Activated T-helper 1 cell treated with anti-CD3 and anti-CD28 coated beads, Interleukin-12 subunit alpha, Interleukin-12 subunit beta, Interleukin-2, Interleukin-4 antibody, amounts not matched to agents 30 ng/mL and 10 ng/mL and 1 ng/mL, durations not matched to agents 14 hours and 24 hours and 36 hours (primary cell): ENCODE results near the gene GLIS1. TPM values are rescaled to one million over a fixed set of nuclear protein-coding genes. Genes with fewer than 3 reads are reported as not detected.

Experiments used
- DNase-seq: peaks from one replicate; pipeline ENCODE4 v3.0.0; 2021; ENCODE audit warnings: low spot score
- H3K27ac Mint-ChIP-seq: one replicate; pipeline ENCODE4 v1.8.0; 2021; ENCODE audit warnings: mild to moderate bottlenecking, mixed read lengths
- H3K27me3 Mint-ChIP-seq: one replicate; pipeline ENCODE4 v1.8.0; 2022; ENCODE audit warnings: mild to moderate bottlenecking, moderate library complexity, mixed read lengths; ENCODE audit not compliant: insufficient read depth
- H3K36me3 Mint-ChIP-seq: one replicate; pipeline ENCODE4 v1.8.0; 2021; ENCODE audit warnings: low read depth, mixed read lengths
- H3K4me1 Mint-ChIP-seq: one replicate; pipeline ENCODE4 v1.8.0; 2021; ENCODE audit warnings: low read depth, mixed read lengths
- H3K4me3 Mint-ChIP-seq: one replicate; pipeline ENCODE4 v1.8.0; 2021; ENCODE audit warnings: mild to moderate bottlenecking, moderate library complexity, mixed read lengths
- H3K9me3 Mint-ChIP-seq: one replicate; pipeline ENCODE4 v1.8.0; 2021; ENCODE audit warnings: mixed read lengths
- intact Hi-C: fragments of 100-400 bp; cut with micrococcal nuclease; formaldehyde crosslinking; loops from one replicate; pipeline ENCODE4 v1.15.1; 2024
- total RNA-seq: library from RNA; stranded (reverse); gene quantifications from 2 replicates; pipeline ENCODE4 v1.2.3, GENCODE V29; 2022

Gene GLIS1
- total RNA-seq, 1 donor from 2014 or later = 0.05 TPM

- no peak for DNase-seq
- no peaks in the 10 kb centered on the region for H3K36me3 Mint-ChIP-seq
Observed at GRCh38 chr1:53535846-53536245, 203.1 kb downstream of the GLIS1 start.

GRCh38 chr1:53535226-53535625, 203.7 kb downstream of the GLIS1 start:
- Mint-ChIP-seq H3K4me3 (no peak overlapping the region), H3K27ac (no peak overlapping the region), H3K36me3 (no peaks in the 10 kb centered on the region), H3K4me1 (no peaks in the 10 kb centered on the region), H3K9me3 (no peaks in the 10 kb centered on the region), H3K27me3 (peaks cover 5% of the 10 kb centered on the region)
- DNase-seq = no peak
- intact Hi-C loops = no loop called here

More at GRCh38 chr1:53535846-53536245, 203.1 kb downstream of the GLIS1 start:
- Mint-ChIP-seq H3K9me3 (no peaks in the 10 kb centered on the region), H3K27ac (no peak overlapping the region), H3K27me3 (peaks cover 5% of the 10 kb centered on the region), H3K4me3 (no peak overlapping the region), H3K4me1 (no peaks in the 10 kb centered on the region)
- intact Hi-C loops = no loop called here

- no peak overlapping the region for H3K27ac Mint-ChIP-seq
- H3K9me3 Mint-ChIP-seq = no peaks in the 10 kb centered on the region
- no peaks in the 10 kb centered on the region for H3K36me3 Mint-ChIP-seq
- H3K4me1 Mint-ChIP-seq = no peaks in the 10 kb centered on the region
- no peak overlapping the region for H3K4me3 Mint-ChIP-seq
- peaks cover 5% of the 10 kb centered on the region for H3K27me3 Mint-ChIP-seq
- DNase-seq = no peak
- intact Hi-C loops = no loop called here
Observed at GRCh38 chr1:53532912-53533311, 206.1 kb downstream of the GLIS1 start.

- Mint-ChIP-seq H3K36me3 (no peaks in the 10 kb centered on the region), H3K4me1 (no peaks in the 10 kb centered on the region), H3K4me3 (no peak overlapping the region), H3K27ac (no peak overlapping the region), H3K9me3 (no peaks in the 10 kb centered on the region), H3K27me3 (peaks cover 5% of the 10 kb centered on the region)
- DNase-seq = no peak
- intact Hi-C loops = no loop called here
Observed at GRCh38 chr1:53532377-53532776, 206.6 kb downstream of the GLIS1 start.

GRCh38 chr1:53530550-53530949, 208.4 kb downstream of the GLIS1 start:
- Mint-ChIP-seq H3K27ac (no peak overlapping the region), H3K27me3 (peaks cover 5% of the 10 kb centered on the region), H3K36me3 (no peaks in the 10 kb centered on the region), H3K4me1 (no peaks in the 10 kb centered on the region), H3K9me3 (no peaks in the 10 kb centered on the region), H3K4me3 (no peak overlapping the region)
- DNase-seq = no peak
- intact Hi-C loops = no loop called here

- intact Hi-C loops = no loop called here
- no peaks in the 10 kb centered on the region for H3K4me1 Mint-ChIP-seq
- H3K4me3 Mint-ChIP-seq = no peak overlapping the region
- DNase-seq = no peak
- H3K27ac Mint-ChIP-seq = no peak overlapping the region
- H3K36me3 Mint-ChIP-seq = no peaks in the 10 kb centered on the region
- H3K9me3 Mint-ChIP-seq = no peaks in the 10 kb centered on the region
- peaks cover 5% of the 10 kb centered on the region for H3K27me3 Mint-ChIP-seq
Observed at GRCh38 chr1:53529555-53529954, 209.4 kb downstream of the GLIS1 start.

- no peak overlapping the region for H3K27ac Mint-ChIP-seq
- no peak overlapping the region for H3K4me3 Mint-ChIP-seq
- peaks cover 5% of the 10 kb centered on the region for H3K27me3 Mint-ChIP-seq
Observed at GRCh38 chr1:53527368-53527767, 211.6 kb downstream of the GLIS1 start.

GRCh38 chr1:53526451-53527101, 212.4 kb downstream of the GLIS1 start:
- peaks cover 2% of the 10 kb centered on the region for H3K27me3 Mint-ChIP-seq
- no peak for DNase-seq
- H3K4me3 Mint-ChIP-seq = no peak overlapping the region
- H3K36me3 Mint-ChIP-seq = no peaks in the 10 kb centered on the region
- H3K9me3 Mint-ChIP-seq = no peaks in the 10 kb centered on the region
- no peak overlapping the region for H3K27ac Mint-ChIP-seq
- intact Hi-C loops = no loop called here
- no peaks in the 10 kb centered on the region for H3K4me1 Mint-ChIP-seq

More at GRCh38 chr1:53527368-53527767, 211.6 kb downstream of the GLIS1 start:
- intact Hi-C loops = no loop called here
- Mint-ChIP-seq H3K36me3 (no peaks in the 10 kb centered on the region), H3K9me3 (no peaks in the 10 kb centered on the region), H3K4me1 (no peaks in the 10 kb centered on the region)
- DNase-seq = no peak

GRCh38 chr1:53525595-53525994, 213.4 kb downstream of the GLIS1 start:
- Mint-ChIP-seq H3K36me3 (no peaks in the 10 kb centered on the region), H3K9me3 (no peaks in the 10 kb centered on the region), H3K27me3 (no peaks in the 10 kb centered on the region), H3K27ac (no peak overlapping the region), H3K4me1 (no peaks in the 10 kb centered on the region), H3K4me3 (no peak overlapping the region)
- no peak for DNase-seq
- intact Hi-C loops = no loop called here

- DNase-seq = no peak
- no peaks in the 10 kb centered on the region for H3K27me3 Mint-ChIP-seq
- H3K36me3 Mint-ChIP-seq = no peaks in the 10 kb centered on the region
- no peaks in the 10 kb centered on the region for H3K9me3 Mint-ChIP-seq
- intact Hi-C loops = no loop called here
- no peak overlapping the region for H3K4me3 Mint-ChIP-seq
- no peak overlapping the region for H3K27ac Mint-ChIP-seq
- H3K4me1 Mint-ChIP-seq = no peaks in the 10 kb centered on the region
Observed at GRCh38 chr1:53524428-53525375, 214.3 kb downstream of the GLIS1 start.

GRCh38 chr1:53521924-53522552, 216.9 kb downstream of the GLIS1 start:
- Mint-ChIP-seq H3K4me3 (no peak overlapping the region), H3K27ac (no peak overlapping the region), H3K27me3 (no peaks in the 10 kb centered on the region), H3K36me3 (no peaks in the 10 kb centered on the region), H3K9me3 (no peaks in the 10 kb centered on the region), H3K4me1 (no peaks in the 10 kb centered on the region)
- no peak for DNase-seq
- intact Hi-C loops = no loop called here

- Mint-ChIP-seq H3K27me3 (peaks cover 3% of the 10 kb centered on the region), H3K4me1 (no peaks in the 10 kb centered on the region), H3K9me3 (no peaks in the 10 kb centered on the region), H3K27ac (no peak overlapping the region), H3K36me3 (no peaks in the 10 kb centered on the region), H3K4me3 (no peak overlapping the region)
- intact Hi-C loops = no loop called here
- DNase-seq = no peak
Observed at GRCh38 chr1:53520481-53520880, 218.5 kb downstream of the GLIS1 start.

- Mint-ChIP-seq H3K4me3 (no peak overlapping the region), H3K27ac (no peak overlapping the region), H3K4me1 (no peaks in the 10 kb centered on the region), H3K9me3 (no peaks in the 10 kb centered on the region), H3K36me3 (no peaks in the 10 kb centered on the region), H3K27me3 (peaks cover 3% of the 10 kb centered on the region)
- DNase-seq = no peak
- intact Hi-C loops = no loop called here
Observed at GRCh38 chr1:53519421-53519820, 219.5 kb downstream of the GLIS1 start.
